Stimulated activated naive CD8-positive, alpha-beta T cell treated with anti-CD3 and anti-CD28 coated beads, Interleukin-15, Interleukin-2, amounts not matched to agents 100 U/mL and 50 U/mL, for 24 hours (primary cell): Measurements from ENCODE around the gene DIPK1C.
"Not testable (repeated sequence)": the region's sequence is repeated elsewhere in the genome, so short reads cannot be mapped to it uniquely, and the experiment has no call there.

Experiments used
- ATAC-seq: fragments of 150-1000 bp; cut with Tn5 transposase; one replicate; pipeline ENCODE4 v1.10.0; 2021
- DNase-seq: peaks from one replicate; pipeline ENCODE4 v3.0.0; 2021

DIPK1C gene

DNA sequence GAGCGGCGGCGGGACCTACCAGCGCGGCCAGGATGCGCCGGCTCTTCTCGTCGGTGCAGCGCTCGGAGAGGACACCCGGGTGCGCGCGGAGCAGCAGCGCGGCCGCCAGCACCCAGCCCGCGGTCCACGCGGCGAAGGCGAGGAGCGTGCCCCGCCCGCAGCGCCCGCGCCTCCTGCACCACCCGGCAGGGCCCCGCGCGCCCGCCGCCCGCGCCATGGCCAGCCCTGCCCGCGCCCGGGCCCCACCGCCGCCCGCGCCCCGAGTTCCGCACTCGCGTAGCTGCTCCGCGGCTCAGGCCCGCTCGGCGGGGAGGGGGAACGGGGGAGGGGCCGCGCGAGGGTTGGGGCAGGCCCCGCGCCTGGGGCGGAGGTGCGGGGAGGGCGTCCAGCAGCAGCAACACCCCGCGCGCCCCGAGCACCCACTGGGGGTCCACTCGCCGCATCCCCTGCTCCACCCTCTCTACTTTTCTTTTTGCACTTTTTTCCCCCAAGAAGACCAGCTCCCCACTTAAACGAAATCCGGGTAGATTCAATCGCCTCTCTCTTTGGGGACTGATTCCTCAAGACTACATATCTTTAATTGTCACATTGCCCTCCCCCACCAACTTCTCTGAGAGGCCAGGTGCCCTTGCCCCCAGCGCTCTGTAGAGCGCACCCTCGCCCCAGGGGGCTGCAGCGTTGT, at the start of gene DIPK1C:
Gene DIPK1C, minus strand, starts transcription at position 266 of the 682 bp plus-strand sequence. Its CDS starts 49 bp downstream, at position 217.
- ATAC-seq = no peak

DNA sequence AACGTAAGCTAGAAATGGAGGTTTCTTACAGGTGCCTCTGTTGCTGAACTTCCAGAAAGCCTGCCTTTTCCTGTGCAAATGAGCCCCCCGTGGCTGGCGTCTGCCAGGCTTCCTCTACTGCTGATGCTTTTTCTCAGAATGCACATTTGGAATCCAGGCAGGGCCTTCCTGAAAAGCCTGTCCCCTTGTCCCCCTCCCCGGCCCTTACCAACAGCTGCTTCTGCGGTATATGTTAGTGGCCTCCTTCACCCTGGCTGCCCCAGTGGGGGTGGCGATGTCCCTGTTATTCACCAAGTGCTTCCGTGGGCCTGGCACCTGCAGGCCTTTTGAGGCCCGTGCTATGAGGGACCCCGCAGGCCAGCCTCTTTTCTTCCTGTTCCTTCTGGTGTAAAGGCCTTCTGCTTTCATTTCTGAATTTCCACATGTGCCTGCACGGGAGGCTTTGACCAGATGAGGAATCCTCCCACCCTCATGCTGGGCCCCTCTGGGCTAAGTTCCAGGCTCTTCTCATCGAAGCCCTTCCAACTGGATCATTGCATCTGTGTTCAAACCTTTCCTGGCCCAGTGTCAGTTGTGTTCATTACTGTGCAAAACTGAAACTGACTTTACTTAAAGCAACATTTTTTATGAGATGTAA, 49.5 kb upstream of the DIPK1C start:
- ATAC-seq = no peak

More for the DNA sequence above, at the start of gene DIPK1C:
- peak; percentile 10 for DNase-seq

DNA sequence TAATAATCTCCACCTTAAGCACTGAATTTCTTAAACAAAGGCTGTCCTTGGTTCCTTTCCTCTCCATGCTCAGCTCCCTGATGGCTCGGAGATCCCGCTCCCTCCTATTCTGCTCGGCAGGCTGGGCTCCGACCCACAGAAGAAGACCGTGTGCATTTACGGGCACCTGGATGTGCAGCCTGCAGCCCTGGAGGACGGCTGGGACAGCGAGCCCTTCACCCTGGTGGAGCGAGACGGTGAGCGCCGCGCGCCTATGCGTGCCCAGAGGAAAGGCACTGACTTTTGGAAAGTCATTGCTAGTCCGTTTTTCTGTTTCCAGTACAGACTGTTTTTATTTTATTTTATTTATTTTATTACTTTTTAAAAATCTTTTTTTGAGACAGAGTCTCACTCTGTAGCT, 48.7 kb upstream of the DIPK1C start:
- no peak for DNase-seq
- no peak for ATAC-seq

More for the DNA sequence above, 49.5 kb upstream of the DIPK1C start:
- DNase-seq = no peak

DNA sequence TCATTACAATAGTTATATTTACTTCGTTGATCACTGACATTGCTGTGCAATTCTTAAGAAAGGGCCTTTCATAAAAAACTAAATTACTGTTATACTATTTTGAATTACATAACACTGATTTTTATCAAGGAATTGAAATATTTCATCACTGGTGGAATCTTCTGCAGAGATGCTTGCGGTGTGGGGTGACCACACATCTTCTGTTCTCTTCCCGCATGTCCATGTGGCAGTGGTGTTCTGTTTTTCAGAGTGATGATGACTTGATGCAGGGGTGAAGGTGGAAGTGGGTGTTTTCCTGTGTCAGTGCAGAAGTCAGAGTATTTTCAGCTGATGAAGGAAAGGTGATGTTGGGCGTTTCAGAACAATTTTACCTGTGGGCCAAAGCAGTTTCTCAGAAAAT, 46.0 kb upstream of the DIPK1C start:
- DNase-seq = no peak
- no peak for ATAC-seq

DNA sequence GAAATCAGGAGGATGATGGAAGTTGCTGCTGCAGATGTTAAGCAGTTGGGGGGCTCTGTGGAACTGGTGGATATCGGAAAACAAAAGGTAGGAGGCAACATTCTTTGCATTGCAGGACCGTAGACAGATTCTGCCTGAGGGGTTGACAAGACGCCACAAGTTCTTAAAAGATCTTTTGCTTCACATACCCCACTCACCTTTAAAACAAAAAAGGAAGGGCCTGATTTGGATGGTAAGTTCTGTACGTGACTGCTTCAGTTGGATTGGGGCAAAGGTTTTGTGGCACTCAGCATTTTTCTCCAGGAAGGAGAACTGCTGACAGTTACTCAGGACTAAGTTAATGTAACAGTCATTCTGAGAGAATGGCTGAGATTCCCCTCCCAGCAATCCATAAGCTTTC, 44.3 kb upstream of the DIPK1C start:
- DNase-seq (no peak), ATAC-seq (no peak)

DNA sequence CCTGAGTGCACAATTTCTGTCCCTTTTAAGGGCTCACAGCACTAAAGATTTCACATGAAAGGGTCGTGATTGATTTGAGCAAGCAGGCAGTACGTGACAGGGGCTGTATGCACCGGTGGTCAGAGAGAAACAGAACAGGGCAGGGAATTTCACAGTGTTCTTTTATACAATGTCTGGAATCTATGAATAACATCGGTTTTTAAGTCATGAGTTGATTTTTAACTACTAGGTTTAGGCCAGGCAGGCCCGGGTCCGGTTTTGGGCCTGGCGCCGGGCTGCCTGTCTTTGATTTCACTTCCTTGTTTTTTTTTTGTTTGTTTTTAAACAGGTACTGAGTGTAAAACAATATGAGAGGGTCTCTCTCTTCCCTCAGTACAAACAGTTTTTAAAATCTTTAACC, 43.7 kb upstream of the DIPK1C start:
- ATAC-seq, DNase-seq: not testable (repeated sequence)

DNA sequence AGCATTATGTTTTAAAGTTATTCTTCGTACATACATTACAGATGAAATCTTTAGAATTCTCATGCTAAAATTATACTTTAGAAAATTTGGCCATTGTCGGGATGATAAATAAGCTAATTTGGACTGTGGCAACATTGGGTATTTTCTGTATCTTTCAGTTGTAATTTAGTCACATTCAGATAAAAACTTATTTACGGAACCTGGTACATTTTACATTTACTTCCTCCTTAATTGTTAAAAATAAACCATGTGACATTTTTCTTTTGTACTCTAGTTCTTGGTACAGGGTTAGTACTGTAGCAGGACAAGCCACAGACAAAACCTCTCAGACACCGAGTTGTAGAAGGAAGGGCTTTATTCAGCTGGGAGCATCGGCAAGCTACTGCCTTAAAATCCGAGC, 43.3 kb upstream of the DIPK1C start:
- no peak for ATAC-seq
- no peak for DNase-seq

DNA sequence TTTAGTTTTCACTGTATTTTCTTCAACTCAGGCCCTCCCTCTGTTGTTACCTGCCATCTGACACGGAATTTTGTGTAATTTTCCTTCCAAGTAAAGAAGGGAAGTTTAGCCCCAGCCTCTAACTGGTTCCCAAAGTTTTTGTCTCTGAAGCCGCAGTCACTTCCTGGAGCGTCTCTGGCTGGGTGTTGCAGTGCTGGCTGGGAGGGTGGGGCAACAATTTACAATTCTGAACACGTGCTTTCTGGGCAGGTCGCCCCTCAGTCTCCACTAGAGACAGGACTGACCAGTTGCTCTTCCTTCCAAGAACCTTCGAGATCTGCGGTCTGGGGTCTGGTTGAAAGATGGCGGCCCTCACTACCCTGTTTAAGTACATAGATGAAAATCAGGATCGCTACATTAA, 42.5 kb upstream of the DIPK1C start:
- peak; percentile 49 for DNase-seq
- no peak for ATAC-seq

DNA sequence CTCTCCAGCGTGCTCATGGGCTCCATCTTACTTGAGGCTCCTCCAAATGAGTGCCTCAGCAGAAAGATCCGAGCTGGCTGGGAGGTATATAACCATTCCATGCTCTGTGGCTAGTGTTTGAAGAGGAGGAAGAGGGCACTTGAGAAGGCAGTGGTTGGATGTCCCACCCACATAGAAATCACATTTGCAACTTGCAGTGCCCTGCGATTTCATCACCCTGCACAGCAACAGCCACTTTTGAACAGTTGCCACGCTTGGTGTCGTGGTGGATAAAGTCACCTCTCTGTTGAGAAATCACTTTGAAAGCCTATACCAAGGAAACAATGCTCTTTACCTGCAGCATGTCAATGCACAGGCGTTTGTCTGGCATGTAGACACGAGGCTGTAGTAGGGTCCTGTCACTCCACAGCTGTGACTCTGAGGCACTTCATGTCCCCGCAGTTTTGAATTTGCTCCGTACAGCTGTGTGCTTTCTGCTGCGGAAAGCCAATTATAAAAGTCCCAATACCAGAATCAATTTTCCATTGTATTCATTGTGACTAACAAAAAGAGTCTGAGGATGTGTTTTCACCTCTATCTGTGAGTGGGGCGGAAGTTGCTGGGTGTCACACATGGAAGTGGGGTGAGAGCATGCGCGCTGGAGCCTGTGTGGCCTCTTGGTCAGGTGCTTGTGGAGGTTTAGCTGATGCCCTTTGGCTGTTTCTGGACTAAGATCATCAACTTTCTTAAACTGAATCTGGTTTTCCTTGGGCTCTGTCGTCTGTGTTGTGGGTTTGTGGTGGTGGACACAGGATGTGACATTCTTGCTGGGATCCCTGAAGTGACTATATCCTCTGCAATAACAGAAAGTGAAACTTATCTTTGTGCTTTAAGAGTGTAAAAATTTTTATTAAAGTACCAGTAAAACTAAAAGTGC, 41.9 kb upstream of the DIPK1C start:
- ATAC-seq = peak; percentile 70
- peak; percentile 84 for DNase-seq

DNA sequence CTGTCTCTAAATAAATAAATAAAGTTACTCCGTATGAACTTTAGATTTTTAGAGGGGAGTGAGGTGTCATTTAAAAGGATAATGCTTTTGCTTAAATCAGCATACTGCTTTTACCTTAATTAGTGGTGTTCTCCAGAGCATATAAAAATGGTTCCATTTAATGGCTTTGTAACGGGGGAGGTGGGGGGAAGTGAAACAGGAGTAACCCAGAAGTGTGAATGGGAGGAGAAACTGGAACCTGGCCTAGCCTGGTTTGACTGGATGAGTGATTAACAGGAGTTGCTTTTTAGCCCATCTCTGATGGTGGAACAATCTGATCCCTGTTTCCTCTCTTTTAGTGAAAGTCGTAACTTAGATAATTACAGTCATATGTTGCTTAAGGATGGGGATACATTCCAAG, 40.7 kb upstream of the DIPK1C start:
- ATAC-seq = no peak
- no peak for DNase-seq

DNA sequence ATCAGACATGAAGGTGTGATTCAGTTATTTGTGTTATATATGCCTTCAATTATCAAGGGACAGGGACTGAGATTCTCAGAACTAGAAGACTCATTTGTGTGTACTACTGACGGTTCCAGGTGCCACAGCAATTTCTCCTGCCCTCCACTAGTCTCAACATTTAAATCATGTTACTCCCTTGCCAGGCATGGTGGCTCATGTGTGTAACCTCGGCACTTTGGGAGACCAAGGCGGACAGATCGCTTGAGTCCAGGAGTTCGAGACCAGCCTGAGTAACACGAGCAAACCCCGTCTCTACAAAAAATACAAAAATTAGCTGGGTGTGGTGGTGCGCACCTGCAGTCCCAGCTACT, 40.2 kb upstream of the DIPK1C start:
- DNase-seq (no peak), ATAC-seq (no peak)

DNA sequence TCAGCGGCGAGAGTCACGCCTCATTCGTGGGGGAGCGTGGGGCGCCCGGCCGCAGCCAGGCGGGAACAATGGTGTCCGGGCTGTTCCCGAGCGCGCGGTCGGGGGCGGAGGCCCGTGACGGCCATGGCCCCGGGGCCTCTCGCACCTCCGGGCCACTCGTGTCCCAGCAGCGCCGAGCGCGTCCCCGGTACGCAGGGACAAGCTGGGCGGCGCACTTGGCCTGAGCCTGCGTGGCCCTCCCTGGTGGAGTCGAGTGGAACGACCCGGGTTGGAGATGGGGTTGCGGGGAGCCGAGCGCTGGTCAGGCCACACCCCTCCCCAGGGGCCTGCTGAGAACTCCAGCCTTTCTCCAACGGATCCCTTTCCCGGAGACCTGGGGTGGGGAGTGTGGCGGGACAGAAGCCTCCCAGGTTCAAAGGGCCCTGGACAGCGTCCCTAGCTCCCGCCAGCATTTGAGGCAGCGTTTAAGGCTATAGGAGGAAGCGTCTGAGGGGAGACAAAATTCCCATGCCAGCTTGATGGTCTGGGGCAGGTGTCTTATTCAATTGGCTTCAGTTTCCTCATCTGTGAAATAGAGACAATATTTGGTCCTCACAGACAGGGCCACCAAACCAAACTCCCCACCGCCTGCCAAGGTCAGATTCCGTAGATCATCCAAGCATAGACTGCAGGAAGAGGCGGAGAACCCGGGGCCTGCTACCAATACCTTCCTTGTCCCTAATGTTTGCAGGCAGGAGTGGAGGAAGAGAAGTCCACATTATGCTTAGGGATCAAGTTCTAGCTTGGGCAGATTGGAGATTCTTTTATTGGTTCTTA, 39.6 kb upstream of the DIPK1C start:
- DNase-seq (peak; percentile 52), ATAC-seq (peak; percentile 7)

DNA sequence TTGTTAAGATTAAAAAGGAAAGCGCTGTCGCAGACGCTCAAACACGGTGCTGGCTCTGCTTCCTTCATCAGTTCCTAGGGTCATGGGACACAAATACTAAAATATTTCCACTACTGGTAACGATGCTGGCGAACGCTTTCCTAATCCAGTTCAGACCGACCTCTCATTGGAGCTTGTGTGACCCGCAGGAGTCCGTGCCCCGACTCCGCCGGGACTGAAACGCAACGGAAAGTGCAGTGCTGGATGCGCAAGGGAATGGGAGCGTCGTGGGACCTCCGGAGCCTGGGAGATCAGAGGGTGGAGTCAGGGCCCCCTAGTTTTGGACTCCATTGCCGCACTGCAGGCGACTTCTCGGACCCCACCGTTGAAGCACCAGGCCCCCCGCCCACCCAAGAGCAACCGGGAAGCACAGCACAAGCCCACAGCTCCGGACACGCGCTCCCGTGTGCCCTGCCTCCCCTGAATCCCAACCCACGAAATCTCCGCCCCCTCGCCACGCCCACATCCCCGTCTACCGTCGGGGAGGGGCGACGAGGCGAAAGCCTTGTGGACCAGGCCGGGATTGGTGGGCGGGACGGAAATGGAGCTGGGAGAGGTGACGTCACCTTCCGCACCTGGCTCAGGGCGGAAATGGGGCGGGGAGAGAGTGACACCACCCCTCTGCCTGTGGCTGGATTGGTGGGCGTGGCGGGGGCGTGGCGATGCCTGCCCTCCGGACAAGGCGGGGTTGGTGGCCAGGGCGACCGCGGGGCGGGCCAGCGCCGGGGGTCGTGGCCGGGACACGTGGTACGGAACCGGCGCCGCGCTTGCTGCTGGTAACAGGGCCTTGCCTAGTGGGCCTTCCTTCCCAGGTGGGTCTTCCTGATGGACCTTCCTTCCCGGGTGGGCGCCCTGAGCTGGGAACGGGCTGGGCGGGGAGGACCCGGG, 38.7 kb upstream of the DIPK1C start, which contains the start of gene CNDP2:
Gene CNDP2, plus strand, starts transcription at position 783 of the 927 bp plus-strand sequence. CDS start 3,611 bp downstream, outside the sequence.
- ATAC-seq (peak; percentile 73), DNase-seq (peak; percentile 100)

DNA sequence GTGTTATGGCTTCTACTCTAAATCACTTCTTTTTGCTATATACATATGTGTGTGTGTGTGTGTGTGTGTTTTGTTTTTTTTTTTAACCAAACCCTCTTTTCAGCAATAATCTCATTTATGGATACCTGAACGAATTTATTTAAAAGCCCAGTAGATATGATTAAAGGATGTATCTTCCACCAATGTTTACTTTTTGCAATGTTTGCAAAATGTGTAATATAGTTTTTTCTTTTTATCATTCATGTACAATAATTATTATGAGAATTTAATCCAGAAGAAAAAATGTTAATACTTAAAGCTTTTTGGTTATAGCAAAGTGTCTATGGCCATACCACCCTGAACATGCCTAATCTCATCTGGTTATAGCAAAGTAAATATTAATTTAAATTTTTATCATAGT, 37.4 kb upstream of the DIPK1C start:
- DNase-seq (no peak), ATAC-seq (no peak)

DNA sequence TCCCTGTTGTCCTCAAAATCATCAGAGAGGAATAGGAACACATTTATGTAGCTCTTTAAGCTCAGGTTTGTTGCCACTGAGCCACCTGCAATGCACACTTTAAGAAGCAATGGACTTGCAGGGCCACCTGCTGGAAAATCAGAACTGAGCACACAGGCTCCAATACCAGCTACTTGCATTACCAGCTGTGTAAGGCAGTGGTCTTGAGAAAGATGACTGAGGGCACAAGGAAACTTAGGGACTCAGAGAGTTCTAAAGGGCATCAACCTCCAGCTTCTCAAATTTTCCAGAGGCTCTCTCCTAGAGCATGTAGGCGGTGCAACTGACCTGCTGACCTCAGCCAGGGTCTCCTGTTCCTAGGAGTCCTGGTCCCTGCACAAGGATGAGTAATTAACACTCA, 36.6 kb upstream of the DIPK1C start:
- peak; percentile 35 for ATAC-seq
- DNase-seq = peak; percentile 35

DNA sequence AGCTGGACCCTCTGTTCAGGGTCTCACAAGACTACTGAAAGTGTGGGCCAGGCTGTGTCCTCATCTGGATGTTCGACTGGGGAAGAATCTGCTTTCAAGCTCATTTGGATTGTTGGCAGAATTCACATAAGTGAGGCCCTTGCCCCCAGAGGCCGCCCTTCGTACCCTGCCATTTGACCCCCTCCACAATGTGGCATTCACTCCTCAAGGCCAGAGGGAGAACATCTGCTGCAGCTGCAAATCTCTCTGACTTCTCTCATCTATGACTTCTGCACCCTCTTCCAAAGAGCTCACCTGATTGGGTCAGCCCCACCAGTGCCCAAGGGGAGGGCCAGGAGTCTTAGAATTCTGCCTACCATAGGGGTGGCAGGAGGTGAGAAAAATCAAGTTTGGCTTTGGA, 35.2 kb upstream of the DIPK1C start:
- ATAC-seq = no peak

DNA sequence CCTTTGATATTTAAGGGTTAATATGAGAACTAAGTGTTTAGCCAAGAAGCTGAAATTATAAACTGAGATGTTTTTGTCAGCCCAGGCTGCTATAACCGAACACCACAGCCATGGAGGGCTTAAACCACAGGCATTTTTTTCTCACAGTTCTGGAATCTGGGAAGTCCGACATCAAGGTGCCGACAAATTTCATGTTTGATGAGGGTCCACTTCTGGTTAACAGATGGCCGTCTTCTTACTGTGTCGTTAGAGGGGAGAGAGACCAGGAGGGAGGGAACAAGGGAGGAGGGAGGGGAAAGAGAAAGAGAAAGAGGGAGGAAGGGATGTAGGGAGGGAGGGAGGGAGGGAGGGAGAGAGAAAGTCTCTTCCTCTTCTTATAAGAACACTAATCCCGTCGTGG, 32.6 kb upstream of the DIPK1C start:
- ATAC-seq = no peak
- DNase-seq = no peak

More for the DNA sequence above, 35.2 kb upstream of the DIPK1C start:
- DNase-seq = no peak

DNA sequence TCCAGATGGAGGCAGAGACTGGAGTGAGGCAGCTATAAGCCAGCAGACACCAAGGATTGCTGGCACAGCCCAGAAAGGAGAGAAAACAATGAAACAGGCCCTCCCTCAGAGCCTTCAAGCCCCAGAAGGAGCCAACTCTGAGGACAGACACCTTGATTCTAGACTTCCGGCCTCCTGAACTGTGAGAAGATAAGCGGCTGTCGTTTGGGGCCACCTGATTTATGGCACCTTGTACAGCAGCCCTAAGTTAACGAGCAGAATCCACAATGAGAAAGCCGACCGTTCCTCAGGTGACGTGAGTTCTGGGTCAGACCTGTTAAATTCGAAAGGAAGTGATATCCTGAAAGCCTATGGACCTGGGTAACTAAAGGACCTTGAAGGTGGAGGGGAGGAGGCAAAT, 31.8 kb upstream of the DIPK1C start:
- ATAC-seq = no peak
- DNase-seq = no peak

DNA sequence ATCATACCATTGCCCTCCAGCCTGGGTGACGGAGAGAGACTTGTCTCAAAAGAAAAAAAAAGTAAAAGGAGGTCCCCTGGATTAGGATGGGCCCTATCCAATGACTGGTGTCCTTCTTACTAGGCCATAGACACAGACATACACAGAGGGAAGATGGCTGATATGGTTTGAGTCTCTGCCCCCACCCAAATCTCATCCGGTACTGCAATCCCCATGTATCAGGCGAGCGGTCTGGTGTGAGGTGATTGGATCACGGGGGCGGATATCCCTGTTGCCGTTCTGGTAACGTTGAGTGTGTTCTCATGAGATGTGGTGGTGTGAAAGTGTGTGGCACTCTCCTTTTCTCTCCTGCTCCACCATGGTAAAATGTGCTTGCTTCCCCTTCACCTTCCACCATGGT, 31.2 kb upstream of the DIPK1C start:
- no peak for DNase-seq
- no peak for ATAC-seq

DNA sequence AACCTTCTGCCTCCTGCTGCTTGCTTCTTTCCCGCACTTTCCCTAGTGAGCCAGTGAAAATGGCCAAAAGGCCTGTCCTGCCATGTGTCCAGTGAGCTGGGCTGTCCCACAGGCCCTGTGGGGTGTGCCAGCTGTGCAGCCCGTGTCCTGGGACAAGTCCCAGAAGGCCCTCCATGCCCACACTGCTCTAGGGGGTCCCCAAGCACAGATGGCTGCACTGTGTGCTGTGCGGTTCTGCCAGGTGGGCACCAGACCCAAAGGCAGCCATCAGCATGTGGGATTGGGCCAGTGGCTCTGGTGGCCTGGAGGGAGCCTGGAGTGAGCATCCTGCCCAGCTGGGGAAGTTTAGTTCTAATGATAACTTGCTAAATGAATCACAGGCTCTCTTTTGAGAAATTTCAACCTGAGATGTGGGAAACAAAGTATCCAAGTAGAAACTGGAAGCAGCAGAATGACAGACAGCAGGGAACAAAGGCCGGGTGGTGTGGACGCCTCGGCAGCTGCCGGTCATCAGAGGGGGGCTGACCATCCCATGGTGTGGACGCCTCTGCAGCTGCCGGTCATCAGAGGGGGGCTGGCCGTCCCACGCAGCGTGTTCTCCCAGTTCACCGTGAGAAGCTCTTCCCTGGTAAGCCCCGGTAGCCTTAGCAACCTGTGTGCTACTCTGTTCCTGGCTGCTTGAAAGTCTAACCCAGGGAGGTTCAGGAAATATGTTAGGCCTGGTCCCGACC, 29.2 kb upstream of the DIPK1C start:
- ATAC-seq = no peak
- no peak for DNase-seq
